Left kidney (tissue), 8 donors: ENCODE data around the gene CLOCK. TPM values are rescaled to one million over a fixed set of nuclear protein-coding genes. Genes with fewer than 3 reads are reported as not detected.
"Not testable (repeated sequence)": the region's sequence is repeated elsewhere in the genome, so short reads cannot be mapped to it uniquely, and the experiment has no call there.

Experiments used
- DNase-seq: peaks from one replicate; pipeline ENCODE4 v3.0.0-alpha.2; 2013
- long read RNA-seq, 8 donors: transcript quantifications; one replicate each; lab custom pipeline, GENCODE V29; 2026
- polyA plus RNA-seq: library from polyadenylated mRNA; unstranded; fragments of 120-200 nt; gene quantifications from one replicate; pipeline ENCODE4 v1.2.1, GENCODE V29; 2013; ENCODE audit not compliant: insufficient read length

CLOCK gene
- 25.4 TPM for polyA plus RNA-seq
- long read RNA-seq, donor 1, partial matches to known transcripts: 13 of 13 reads
- long read RNA-seq, donor 1, other reads (novel, unspliced or antisense): 0 of 13 reads
- long read RNA-seq, donor 2, partial matches to known transcripts: 0 of 1 reads
- long read RNA-seq, donor 2, other reads (novel, unspliced or antisense): 0 of 1 reads
- long read RNA-seq, donor 3: 0 reads
- long read RNA-seq, donor 4: 0 reads
- long read RNA-seq, donor 5: 0 reads
- long read RNA-seq, donor 6, partial matches to known transcripts: 6 of 7 reads
- long read RNA-seq, donor 6, other reads (novel, unspliced or antisense): 0 of 7 reads
- long read RNA-seq, donor 7, partial matches to known transcripts: 0 of 1 reads
- long read RNA-seq, donor 7, other reads (novel, unspliced or antisense): 0 of 1 reads
- long read RNA-seq, donor 8: 0 reads

- DNase-seq: peak; percentile 88
These were observed at the start of gene CLOCK for GRCh38 chr4:55546756-55547465. TSS of gene CLOCK (minus strand) at chr4:55546909. CDS start at chr4:55482785, 64,124 bp downstream.

- DNase-seq: no peak
These were observed 45.3 kb upstream of the CLOCK start, which contains the start of gene PDCL2 for GRCh38 chr4:55592014-55592413. TSS of gene PDCL2 (minus strand) at chr4:55592245. CDS start at chr4:55592109, 136 bp downstream.

- DNase-seq: no peak
These were observed 41.5 kb upstream of the CLOCK start for GRCh38 chr4:55588160-55588559.

GRCh38 chr4:55582773-55583172, 36.1 kb upstream of the CLOCK start:
- DNase-seq: not testable (repeated sequence)

- DNase-seq: no peak
These were observed 31.8 kb upstream of the CLOCK start for GRCh38 chr4:55578341-55579010.

GRCh38 chr4:55575513-55575912, 28.8 kb upstream of the CLOCK start:
- DNase-seq: no peak

GRCh38 chr4:55574252-55574651, 27.5 kb upstream of the CLOCK start:
- DNase-seq: no peak

- no peak for DNase-seq
These were observed 25.1 kb upstream of the CLOCK start for GRCh38 chr4:55571806-55572205.

GRCh38 chr4:55568905-55569504, 22.3 kb upstream of the CLOCK start:
- DNase-seq: no peak

GRCh38 chr4:55561889-55562288, 15.2 kb upstream of the CLOCK start:
- DNase-seq: no peak

- no peak for DNase-seq
These were observed 13.4 kb upstream of the CLOCK start for GRCh38 chr4:55560096-55560495.

GRCh38 chr4:55554453-55555030, 7.8 kb upstream of the CLOCK start:
- DNase-seq: peak; percentile 22

GRCh38 chr4:55553441-55554201, 6.9 kb upstream of the CLOCK start:
- no peak for DNase-seq

- DNase-seq: not testable (repeated sequence)
These were observed 5.3 kb upstream of the CLOCK start for GRCh38 chr4:55551964-55552363.

- DNase-seq: no peak
These were observed 3.2 kb upstream of the CLOCK start for GRCh38 chr4:55549888-55550287.

- no peak for DNase-seq
These were observed 1.2 kb upstream of the CLOCK start for GRCh38 chr4:55547918-55548317.

GRCh38 chr4:55547466-55547770, 709 bp upstream of the CLOCK start:
- no peak for DNase-seq

- no peak for DNase-seq
These were observed 278 bp downstream of the CLOCK start for GRCh38 chr4:55546506-55546755.

- DNase-seq: peak; percentile 62
These were observed 836 bp downstream of the CLOCK start for GRCh38 chr4:55545641-55546505.

- peak; percentile 24 for DNase-seq
These were observed 1.6 kb downstream of the CLOCK start for GRCh38 chr4:55545151-55545550.

- no peak for DNase-seq
These were observed 2.9 kb downstream of the CLOCK start for GRCh38 chr4:55543858-55544257.
